GM19023 (cell line): Measurements from ENCODE around the gene DAGLA.
"Not testable (repeated sequence)": the region's sequence is repeated elsewhere in the genome, so short reads cannot be mapped to it uniquely, and the experiment has no call there.

Experiments
- ATAC-seq: cut with Tn5 transposase; IDR thresholded peaks from one replicate; pipeline ENCODE4 v1.9.1; 2021; ENCODE audit warnings: mild to moderate bottlenecking, moderate library complexity; ENCODE audit not compliant: unreplicated experiment

The DAGLA gene

GRCh38 chr11:61679893-61680621 lies at the start of gene DAGLA:
DAGLA (plus strand) TSS chr11:61680391; CDS start chr11:61720156, 39,765 bp downstream.
- peak; percentile 66 for ATAC-seq

- ATAC-seq: no peak
These were observed 48.1 kb upstream of the DAGLA start for GRCh38 chr11:61632096-61632495.

GRCh38 chr11:61635304-61635703 lies 44.9 kb upstream of the DAGLA start:
- no peak for ATAC-seq

- no peak for ATAC-seq
These were observed 44.4 kb upstream of the DAGLA start for GRCh38 chr11:61635787-61636186.

- ATAC-seq: no peak
These were observed 43.5 kb upstream of the DAGLA start for GRCh38 chr11:61636676-61637075.

GRCh38 chr11:61637277-61637676 lies 42.9 kb upstream of the DAGLA start:
- no peak for ATAC-seq

DNA sequence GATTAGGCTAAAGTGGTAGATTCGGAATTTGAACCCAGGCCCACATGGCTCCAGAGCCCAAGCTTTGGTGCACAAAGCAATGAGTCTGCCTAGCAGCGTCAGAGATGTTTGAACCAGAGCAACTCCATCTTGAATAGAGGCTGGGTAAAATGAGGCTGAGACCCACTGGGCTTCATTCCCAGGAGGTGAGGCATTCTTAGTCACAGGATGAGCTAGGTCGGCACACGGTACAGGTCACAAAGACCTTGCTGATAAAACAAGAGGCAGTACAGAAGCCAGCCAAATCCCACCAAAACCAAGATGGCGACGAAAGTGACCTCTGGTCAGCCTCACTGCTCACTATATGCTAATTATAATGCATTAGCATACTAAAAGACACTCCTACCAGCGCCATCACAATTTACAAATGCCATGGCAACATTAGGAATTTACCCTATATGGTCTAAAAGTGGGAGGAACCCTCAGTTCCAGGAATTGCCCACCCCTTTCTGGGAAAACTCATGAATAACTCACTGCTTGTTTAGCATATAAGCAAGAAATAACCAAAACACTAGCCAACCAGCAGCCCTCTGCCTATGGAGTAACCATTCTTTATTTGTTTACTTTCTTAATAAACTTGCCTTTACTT lies 40.3 kb upstream of the DAGLA start:
- no peak for ATAC-seq

DNA sequence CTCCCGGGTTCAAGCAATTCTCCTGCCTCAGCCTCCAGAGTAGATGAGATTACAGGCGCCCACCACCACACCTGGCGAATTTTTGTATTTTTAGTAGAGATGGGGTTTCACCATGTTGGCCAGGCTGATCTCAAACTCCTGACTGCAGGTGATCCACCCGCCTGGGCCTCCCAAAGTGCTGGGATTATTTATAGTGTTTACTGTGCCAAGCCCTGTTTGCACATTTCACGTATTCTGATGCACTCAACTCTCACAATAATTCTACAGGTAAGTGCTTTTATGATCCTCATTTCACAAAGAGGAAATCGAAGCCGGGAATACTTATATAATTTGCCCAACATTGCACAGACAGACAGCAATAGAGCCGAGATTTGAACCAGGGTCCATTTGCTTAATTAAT lies 38.0 kb upstream of the DAGLA start:
- no peak for ATAC-seq

- ATAC-seq: no peak
These were observed 34.9 kb upstream of the DAGLA start for GRCh38 chr11:61645179-61645868.

DNA sequence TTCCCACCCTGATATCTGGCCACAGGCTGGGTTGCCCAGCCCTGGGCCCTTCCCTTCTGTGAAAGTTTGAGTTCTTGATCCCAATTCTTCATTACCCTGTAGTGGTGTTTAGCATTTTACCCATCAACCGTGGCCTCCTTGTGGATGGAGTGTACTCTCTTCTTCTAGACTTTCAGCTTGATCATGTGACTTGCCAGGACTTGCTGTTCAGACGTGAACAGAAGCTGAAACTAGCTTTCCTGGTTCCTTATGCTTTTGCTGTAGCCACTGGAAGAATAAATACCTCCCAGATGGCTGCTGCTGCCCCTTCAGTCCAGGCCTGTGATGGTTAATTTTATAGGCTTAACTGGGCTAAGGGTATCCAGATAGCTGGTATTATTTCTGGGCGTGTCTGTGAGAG lies 32.7 kb upstream of the DAGLA start:
- ATAC-seq: no peak

DNA sequence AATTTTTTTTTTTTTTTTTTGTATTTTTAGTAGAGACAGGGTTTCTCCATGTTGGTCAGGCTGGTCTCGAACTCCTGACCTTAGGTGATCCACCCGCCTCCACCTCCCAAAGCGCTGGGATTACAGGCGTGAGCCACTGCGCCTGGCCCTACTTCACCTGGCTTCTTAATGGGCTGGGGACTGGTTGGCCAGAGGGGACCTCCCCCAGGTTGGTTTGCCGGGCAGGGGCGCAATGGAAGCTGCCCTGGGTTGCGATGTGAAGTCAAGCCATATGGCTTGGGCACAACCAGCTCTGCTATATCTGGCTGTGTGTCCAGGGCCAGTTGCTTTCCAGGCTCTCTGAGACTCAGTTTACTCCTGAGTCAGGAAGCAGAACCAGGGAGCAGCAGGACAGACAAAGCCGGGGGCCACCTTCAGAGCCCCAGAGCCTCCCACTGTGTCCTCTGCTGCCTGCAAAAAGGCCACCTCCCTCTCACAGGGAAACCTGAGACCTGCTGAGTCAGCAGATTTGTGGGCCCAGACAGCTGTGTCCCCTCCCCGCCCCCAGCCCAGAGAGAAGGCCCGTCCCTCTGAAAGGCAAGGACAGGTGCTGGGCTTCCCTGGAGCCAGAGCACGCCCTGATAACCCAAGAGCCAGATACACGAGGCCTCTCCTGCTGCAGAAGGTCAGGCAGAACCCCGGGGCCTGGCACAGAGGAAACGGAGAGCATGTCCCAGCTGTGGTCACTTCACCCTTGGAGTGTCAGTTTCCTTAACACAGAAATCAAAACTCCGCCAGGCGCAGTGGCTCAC lies 29.2 kb upstream of the DAGLA start:
- no peak for ATAC-seq

GRCh38 chr11:61652135-61652534 lies 28.1 kb upstream of the DAGLA start:
- no peak for ATAC-seq

DNA sequence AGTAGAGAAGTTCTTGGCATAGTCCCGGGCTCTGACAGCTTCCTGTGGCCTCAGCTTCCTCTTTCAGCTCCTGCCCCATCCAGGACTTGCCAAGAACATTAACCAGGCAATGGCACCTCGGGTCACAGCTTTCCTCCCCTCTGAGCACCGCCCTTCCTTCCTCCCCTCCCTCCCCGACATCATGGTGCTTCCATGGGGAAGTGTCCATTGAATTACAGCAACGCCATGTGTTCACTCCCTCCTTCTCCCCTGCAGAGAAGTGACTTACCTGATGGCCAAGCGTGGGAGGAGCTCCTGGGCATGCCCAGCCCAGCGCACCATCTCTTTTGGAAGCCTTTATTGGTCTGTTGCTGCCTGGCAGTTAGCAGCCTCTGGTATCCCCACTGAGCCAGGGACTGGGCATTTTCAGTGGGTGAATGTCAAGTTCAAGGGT lies 25.8 kb upstream of the DAGLA start:
- no peak for ATAC-seq

GRCh38 chr11:61655266-61656159 lies 24.7 kb upstream of the DAGLA start:
- not testable (repeated sequence) for ATAC-seq

DNA sequence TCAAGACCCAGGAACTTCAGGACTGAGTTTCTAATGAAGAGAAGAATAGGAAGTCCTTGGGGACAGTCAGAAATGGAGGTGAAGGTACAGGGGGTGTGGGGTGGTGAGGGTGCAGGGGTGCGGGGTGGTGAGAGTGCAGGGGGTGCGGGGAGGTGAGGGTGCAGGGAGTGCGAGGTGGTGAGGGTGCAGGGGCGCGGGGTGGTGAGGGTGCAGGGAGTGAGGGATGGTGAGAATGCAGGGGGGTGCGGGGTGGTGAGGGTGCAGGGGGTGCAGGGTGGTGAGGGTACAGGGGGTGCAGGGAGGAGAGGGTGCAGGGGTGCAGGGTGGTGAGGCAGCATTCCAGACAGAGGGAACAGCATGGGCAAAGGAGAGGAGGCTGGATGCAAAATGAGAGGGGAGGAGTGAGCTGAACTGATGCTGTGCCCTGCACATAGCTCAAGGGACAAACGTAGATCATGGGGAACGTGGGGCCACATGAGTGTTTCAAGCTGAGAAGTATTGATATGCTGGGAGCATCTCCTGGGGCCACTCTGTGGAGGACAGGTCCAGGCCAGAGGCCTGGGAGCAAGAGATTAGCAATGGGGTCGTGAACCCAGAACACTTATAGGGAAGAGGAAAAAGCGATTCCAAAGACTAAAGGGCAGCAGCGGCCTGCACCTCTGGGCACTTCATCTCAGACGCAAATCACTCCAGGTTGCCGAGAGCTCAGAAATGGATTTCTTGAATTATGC lies 23.7 kb upstream of the DAGLA start:
- ATAC-seq: no peak

DNA sequence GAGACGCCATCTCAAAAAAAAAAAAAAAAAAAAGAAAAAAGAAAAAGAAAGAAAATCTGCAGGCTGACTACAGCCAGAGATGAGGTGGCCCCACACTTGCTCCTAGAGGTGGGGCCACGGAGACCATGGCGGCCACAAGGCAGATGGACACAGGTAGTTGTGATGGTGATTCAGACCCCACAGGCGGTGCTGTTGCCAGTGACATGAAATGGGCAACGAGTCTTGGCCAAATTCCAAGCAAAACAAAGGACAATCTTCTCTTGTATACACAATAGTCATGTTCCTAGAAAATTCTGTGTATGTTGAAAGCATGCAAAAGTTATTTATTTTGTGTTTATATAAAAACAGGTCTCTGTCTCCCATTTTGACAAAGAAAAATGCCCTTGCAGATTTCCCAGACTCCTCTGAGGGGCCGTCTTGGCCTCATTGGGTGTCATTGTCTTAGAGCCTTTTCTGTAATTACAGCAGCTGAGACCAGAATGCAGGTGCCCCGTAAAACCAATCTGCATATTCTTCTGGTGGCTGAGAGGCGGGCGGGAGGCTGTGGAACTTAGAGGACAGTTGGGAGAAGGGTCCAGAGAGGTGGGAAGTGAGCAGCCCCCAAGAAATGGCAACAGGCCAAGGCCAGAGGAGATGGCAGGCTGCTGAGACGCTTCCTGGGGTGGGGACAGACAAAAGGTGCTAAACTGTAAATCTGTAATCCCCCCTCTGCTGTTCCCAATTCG lies 22.5 kb upstream of the DAGLA start:
- no peak for ATAC-seq

- no peak for ATAC-seq
These were observed 20.6 kb upstream of the DAGLA start for GRCh38 chr11:61659413-61660196.

GRCh38 chr11:61660997-61661396 lies 19.2 kb upstream of the DAGLA start:
- not testable (repeated sequence) for ATAC-seq
